Measurements from ENCODE around the gene SMOC2.

SMOC2 gene

DNA sequence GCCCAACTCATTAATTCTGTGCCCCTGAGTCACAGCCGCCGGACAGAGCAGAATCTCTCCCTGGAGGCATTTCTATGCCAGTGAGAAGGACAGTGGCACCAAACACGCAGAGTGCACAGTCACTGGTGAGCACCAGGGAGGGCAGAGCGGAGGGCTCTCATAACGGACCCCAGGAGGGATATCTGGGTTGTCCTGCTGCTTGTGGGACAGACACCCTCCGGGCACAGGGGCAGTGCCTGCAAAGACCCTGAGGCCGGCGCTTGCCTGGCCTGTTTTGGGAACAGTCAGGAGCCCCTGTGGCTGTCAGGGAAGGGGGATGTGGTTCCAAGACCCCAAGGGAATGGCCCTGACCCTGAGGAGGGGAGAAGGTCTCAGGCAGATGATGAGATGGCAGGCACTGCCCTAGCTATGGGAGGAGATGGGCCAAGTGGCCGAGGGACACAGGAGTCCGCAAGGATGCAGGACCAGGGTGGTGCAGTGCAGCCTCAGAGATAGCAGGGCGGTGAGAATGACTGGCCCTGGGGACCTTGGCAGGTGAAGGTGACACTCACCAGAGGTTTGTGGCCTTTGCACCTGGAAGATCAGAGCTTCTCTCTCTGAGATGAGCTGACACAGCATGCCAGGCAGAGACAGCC is 270.8 kb downstream of the SMOC2 start:
- no peak for DNase-seq (ENCODE audit: low spot score)

DNA sequence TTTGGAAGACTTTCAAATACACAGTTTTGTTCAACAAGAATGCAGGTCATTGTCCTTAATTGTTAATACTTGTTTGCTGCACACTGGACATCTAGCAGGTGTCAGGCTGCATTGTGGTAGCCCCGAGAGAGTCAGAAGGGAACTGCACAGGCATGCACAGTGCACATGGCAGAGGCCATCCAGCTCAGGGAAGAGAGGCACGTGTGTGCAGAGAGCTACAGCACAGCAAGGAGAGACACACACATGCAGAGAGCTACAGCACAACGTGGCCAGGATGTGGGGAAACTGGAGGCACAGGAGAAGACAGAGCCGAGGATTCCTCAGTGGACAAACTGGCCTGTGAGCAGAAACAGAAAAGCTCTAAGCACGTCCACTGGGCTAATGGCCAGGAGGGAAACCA is 272.0 kb downstream of the SMOC2 start:
- no peak for DNase-seq (ENCODE audit: low spot score)

GRCh38 chr6:168713839-168714238 is 272.9 kb downstream of the SMOC2 start:
- no peak for DNase-seq (ENCODE audit: low spot score)

- DNase-seq (ENCODE audit: low spot score), result no peak
These were observed 273.7 kb downstream of the SMOC2 start for GRCh38 chr6:168714547-168715260.

GRCh38 chr6:168715643-168716481 is 274.9 kb downstream of the SMOC2 start:
- DNase-seq (ENCODE audit: low spot score), result no peak

DNA sequence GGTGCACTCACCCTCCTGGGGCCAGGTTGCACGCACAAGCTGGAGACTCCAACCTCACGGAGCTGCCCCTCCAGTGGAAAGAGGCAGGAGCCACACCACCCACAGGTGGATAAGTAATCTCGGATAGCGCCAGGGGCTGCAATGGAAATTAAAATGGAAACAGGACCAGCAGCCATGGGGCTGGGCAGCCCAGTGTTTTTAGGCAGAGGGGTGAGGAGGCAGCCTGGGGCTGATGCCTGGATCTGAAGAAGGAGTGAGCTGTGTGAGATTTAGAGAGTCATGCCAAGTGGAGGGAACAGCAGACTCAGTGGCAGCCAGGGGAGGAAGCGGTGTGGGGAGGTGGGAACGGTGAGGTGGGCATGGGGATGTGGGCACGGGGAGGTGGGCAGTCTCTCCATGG is 275.6 kb downstream of the SMOC2 start:
- DNase-seq (ENCODE audit: low spot score), result no peak

DNA sequence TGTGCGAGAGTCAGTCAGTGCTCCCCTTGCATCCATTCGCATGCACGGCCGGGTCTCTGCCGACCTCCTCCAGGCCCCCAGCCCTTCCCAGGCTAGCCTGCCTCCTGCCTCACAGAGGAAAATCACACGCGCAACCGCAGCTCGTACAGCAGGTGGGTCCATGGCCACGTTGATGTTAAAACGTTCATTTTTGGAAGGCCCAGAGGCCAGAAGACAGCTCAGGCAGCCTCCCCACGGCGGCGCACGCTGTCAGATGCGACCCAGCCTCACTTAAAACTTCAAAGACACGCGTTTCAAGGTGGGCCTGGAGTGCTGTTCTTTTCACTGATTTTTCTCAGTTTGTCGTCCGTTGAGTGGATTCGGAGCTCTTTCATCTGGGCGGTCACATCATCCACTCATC is 276.5 kb downstream of the SMOC2 start:
- DNase-seq (ENCODE audit: low spot score), result no peak

Measured in pons (tissue), 1 donor.